ENCODE results near the gene CDX1.

DNA sequence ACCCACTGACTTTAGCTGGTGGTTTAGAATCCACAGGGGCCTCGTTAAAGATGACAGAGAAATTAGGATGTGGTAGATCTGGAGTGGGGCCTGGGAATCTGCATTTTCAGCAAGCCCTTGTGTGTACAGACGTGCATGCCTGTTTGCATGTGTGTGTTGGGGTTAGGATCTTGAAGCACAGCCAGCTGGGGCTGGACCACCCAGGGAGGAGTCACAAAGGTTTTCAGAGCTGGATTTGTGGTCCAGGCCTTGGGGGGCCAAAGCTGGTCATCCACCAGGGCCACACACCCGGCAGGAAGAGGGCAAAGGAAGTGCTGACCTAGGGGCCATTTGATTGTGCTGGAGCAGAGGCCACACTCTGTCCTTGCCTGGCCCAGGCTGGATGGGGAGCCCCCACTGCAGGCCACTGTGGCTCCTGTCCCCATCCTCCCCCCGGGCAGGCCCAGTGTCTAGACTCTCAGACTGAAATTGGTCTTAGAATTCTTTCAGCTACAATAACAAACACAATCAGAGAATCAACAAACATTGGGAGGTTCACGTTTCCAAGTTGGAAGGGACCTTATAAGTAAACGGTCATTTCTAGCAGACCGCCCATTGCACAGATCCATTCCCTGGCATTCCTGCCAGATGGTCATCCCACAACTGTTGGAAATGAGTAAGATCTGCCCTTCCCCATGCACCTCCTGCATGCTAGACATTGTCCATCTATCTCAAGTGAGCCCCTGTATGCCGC lies 10.3 kb downstream of the CDX1 start:
- TF ChIP-seq CTCF (IDR thresholded peaks at IDR 0.05) (no peak), POLR2A (IDR thresholded peaks at IDR 0.05) (no peak)

Measured in adrenal gland (tissue), 5 donors.